ENCODE data around the gene SLC40A1. TPM values are rescaled to one million over a fixed set of nuclear protein-coding genes. Genes with fewer than 3 reads are reported as not detected.

SLC40A1 gene
- total RNA-seq, 1 experiment from 2014 or later = not detected

DNA sequence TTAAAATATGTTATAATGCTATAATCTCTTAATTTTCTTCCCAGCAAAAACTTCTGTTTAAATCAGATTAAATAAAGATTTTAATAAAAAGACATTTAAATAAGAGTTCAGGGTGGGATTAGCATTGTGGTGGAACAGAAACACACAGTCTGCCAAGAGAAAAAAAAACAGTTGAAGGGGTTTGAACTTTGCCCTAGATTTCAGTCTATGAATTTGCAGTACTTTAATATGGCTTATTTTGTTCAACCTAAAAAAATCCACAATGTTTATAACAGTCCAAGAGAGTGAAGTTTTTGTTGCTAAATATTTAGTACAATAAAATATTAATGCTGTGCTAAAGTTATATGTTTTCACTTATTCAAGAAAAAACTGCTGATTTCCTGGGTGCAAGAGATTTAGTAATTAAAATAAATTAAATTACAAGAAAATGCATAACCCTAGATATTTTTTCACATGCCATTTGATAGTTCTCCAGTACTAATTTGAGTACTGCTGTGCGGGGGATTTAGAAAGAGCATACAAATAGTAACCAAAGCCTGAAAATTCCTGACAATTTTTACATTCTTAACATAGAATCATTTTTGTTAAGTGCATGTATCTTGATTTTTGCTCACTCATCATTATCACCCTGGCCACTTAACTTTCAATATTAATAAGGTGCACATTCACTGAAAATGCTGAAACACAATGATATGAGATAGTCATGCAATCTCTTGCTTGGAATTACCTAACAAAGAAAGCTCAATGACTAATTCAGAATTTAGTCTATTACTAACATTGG is 52.6 kb downstream of the SLC40A1 start:
- no peak overlapping the region for H2AFZ ChIP-seq (ENCODE audit: low read length)
- no peaks in the 10 kb centered on the region for H3K79me2 ChIP-seq (ENCODE audit: insufficient read depth, low read length)
- H3K23me2 ChIP-seq (ENCODE audit: insufficient read length, low read depth, low read length, poor library complexity, severe bottlenecking) = no peaks in the 10 kb centered on the region
- Mint-ChIP-seq H3K27me3 (ENCODE audit: low read depth) (peaks cover 1% of the 10 kb centered on the region; the same call in 1 of the 2 replicates), H3K4me1 (no peaks in the 10 kb centered on the region), H3K27ac (no peak overlapping the region), H3K9me3 (no peaks in the 10 kb centered on the region), H3K36me3 (ENCODE audit: insufficient read depth in 1 of 3, low read depth in 3 of 3) (no peaks in the 10 kb centered on the region), H3K4me3 (no peak overlapping the region)
- H2BK120ac ChIP-seq (ENCODE audit: low read depth, low read length, poor library complexity, severe bottlenecking) = no peak overlapping the region
- H3K79me1 ChIP-seq (ENCODE audit: insufficient read depth, low read depth, low read length, poor library complexity, severe bottlenecking) = no peaks in the 10 kb centered on the region
- H3K9ac ChIP-seq (ENCODE audit: extremely low read depth, insufficient read length, low read length) = no peak overlapping the region
- H2BK12ac ChIP-seq (ENCODE audit: insufficient read length, low read depth, low read length) = no peak overlapping the region
- no peak overlapping the region for H3K4me2 ChIP-seq (ENCODE audit: insufficient read depth, insufficient read length, low read length)
- H3K27ac ChIP-seq (ENCODE audit: insufficient read length, low read depth, low read length) = no peak overlapping the region
- H4K8ac ChIP-seq (replicated peaks; ENCODE audit: insufficient read length, low read depth, low read length) = no peak overlapping the region
- WGBS (ENCODE audit: extremely low coverage, insufficient read length, low lambda C conversion rate) = no CpG with 5 or more reads among the region's 1 CpG
- H2AK5ac ChIP-seq (ENCODE audit: insufficient read length, low read length) = no peak overlapping the region
- no peaks in the 10 kb centered on the region for H4K20me1 ChIP-seq (ENCODE audit: control insufficient read depth, insufficient read depth, insufficient read length)
- H4K5ac ChIP-seq (ENCODE audit: insufficient read length, low read depth, low read length) = no peak overlapping the region
- no peak overlapping the region for H3T11ph ChIP-seq (ENCODE audit: low read length)
- TF ChIP-seq, protein P1, sequence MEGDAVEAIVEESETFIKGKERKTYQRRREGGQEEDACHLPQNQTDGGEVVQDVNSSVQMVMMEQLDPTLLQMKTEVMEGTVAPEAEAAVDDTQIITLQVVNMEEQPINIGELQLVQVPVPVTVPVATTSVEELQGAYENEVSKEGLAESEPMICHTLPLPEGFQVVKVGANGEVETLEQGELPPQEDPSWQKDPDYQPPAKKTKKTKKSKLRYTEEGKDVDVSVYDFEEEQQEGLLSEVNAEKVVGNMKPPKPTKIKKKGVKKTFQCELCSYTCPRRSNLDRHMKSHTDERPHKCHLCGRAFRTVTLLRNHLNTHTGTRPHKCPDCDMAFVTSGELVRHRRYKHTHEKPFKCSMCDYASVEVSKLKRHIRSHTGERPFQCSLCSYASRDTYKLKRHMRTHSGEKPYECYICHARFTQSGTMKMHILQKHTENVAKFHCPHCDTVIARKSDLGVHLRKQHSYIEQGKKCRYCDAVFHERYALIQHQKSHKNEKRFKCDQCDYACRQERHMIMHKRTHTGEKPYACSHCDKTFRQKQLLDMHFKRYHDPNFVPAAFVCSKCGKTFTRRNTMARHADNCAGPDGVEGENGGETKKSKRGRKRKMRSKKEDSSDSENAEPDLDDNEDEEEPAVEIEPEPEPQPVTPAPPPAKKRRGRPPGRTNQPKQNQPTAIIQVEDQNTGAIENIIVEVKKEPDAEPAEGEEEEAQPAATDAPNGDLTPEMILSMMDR (conservative IDR thresholded peaks at IDR 0.05) = no peak
- H3K4me1 ChIP-seq (ENCODE audit: insufficient read depth, low read length) = no peaks in the 10 kb centered on the region
- H3K27me3 ChIP-seq (ENCODE audit: insufficient read depth, low read length) = no peaks in the 10 kb centered on the region
- H3K9me3 ChIP-seq (ENCODE audit: control insufficient read depth, low read depth, low read length) = no peaks in the 10 kb centered on the region
- H2BK5ac ChIP-seq (ENCODE audit: insufficient read length, low read length) = no peak overlapping the region
- no peak overlapping the region for H3K4ac ChIP-seq (ENCODE audit: low read depth, low read length)
- no peak overlapping the region for H2BK20ac ChIP-seq (ENCODE audit: low read depth, low read length, poor library complexity, severe bottlenecking)
- no peak overlapping the region for H2BK15ac ChIP-seq (ENCODE audit: low read depth, low read length)
- H3K56ac ChIP-seq (ENCODE audit: insufficient read length, low read depth, low read length) = no peak overlapping the region
- DNase-seq = no peak
- H3K18ac ChIP-seq (ENCODE audit: insufficient read length, low read depth, low read length) = no peak overlapping the region
- no peak overlapping the region for H3K14ac ChIP-seq (ENCODE audit: insufficient read depth, low read length)
- H3K23ac ChIP-seq (ENCODE audit: insufficient read length, low read depth, low read length) = no peak overlapping the region
- H4K91ac ChIP-seq (ENCODE audit: insufficient read length, low read depth, low read length) = no peak overlapping the region
